ENCODE results near the gene COPS3. TPM values are rescaled to one million over a fixed set of nuclear protein-coding genes. Genes with fewer than 3 reads are reported as not detected.

The COPS3 gene
- total and polyA plus RNA-seq, 2 of the 8 experiments (the other 6 are each of a cell fraction or from before 2014, with no cell fraction given): 82.9 to 110 TPM

GRCh38 chr17:17313350-17313991 is 32.4 kb upstream of the COPS3 start (continued):
- TF ChIP-seq RXRA (IDR thresholded peaks at IDR 0.05; ENCODE audit: insufficient read depth, low read depth, low read length) (no peak), ASH2L (IDR thresholded peaks at IDR 0.05; ENCODE audit: low read length) (no peak), BCL11A (IDR thresholded peaks at IDR 0.05; ENCODE audit: low read depth in 2 of 2, low read length in 2 of 2) (no peak), SP1 (IDR thresholded peaks at IDR 0.05; ENCODE audit: low read depth, low read length) (no peak), EP300 (IDR thresholded peaks at IDR 0.05; ENCODE audit: borderline replicate concordance in 1 of 2, low read depth in 2 of 2, low read length in 2 of 2) (no peak), CBX8 (IDR thresholded peaks at IDR 0.05; ENCODE audit: borderline replicate concordance, low read depth, low read length) (no peak), KDM5A (IDR thresholded peaks at IDR 0.05; ENCODE audit: low read length) (no peak), KDM4A (IDR thresholded peaks at IDR 0.05; ENCODE audit: low read depth, low read length, severe bottlenecking) (no peak), CREB1 (IDR thresholded peaks at IDR 0.05) (0 out of 2 replicates have a peak, but pooled peaks have one; percentile 20), TEAD4 (IDR thresholded peaks at IDR 0.05; ENCODE audit: low read depth, low read length) (no peak), GABPA (IDR thresholded peaks at IDR 0.05; ENCODE audit: borderline replicate concordance, insufficient read depth, low read length) (peak; percentile 26; the same call in 1 of the 2 replicates), E2F6 (IDR thresholded peaks at IDR 0.05) (no peak), TAF1 (IDR thresholded peaks at IDR 0.05; ENCODE audit: low read depth, low read length) (no peak), NANOG (IDR thresholded peaks at IDR 0.05; ENCODE audit: insufficient read depth, low read depth, low read length, poor library complexity, severe bottlenecking) (no peak)
